ENCODE results near the gene HDAC4.

HDAC4 gene

DNA sequence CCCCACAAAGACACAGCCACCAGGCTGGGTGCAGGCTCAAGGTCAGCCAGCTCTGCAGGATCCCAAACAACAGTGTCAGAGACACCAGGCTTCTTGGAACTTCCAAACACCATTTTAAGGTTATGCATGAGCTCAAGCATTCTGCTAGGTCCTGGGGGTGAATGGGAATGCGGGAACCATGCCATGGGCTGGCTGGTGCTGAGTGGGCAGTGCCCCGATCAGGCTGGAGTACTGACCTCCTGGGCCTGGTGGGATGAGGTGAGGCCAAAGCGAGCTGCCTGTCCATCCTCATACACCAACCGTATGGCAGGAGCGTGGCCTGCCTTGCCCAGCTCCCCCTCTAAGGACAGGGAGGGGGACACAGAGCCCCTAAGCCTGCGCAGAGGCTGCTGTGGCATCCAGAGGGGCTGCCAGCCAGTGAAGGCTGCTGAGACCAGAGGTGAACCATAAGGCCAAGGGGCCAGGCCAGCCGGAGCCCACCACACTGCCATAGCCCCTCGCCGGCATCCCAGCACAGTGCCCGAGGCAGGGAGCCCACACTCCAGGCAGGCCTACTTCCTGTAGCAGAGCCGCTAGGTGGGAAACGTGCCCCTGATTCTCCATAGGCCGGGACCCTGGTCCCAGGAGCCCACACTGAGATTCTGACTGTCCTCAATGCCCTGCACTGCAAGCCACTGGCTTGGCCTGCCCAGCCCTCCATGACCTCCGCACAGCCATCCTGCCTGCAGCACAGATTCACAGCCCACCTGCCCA lies 135.0 kb downstream of the HDAC4 start:
- H3K4me3 ChIP-seq: peak overlapping the region in 2 of 7 experiments; percentile 25 to 31
- H3K27ac ChIP-seq: peak overlapping the region in 20 of 21 experiments; percentile 23 to 93 (median 79)

DNA sequence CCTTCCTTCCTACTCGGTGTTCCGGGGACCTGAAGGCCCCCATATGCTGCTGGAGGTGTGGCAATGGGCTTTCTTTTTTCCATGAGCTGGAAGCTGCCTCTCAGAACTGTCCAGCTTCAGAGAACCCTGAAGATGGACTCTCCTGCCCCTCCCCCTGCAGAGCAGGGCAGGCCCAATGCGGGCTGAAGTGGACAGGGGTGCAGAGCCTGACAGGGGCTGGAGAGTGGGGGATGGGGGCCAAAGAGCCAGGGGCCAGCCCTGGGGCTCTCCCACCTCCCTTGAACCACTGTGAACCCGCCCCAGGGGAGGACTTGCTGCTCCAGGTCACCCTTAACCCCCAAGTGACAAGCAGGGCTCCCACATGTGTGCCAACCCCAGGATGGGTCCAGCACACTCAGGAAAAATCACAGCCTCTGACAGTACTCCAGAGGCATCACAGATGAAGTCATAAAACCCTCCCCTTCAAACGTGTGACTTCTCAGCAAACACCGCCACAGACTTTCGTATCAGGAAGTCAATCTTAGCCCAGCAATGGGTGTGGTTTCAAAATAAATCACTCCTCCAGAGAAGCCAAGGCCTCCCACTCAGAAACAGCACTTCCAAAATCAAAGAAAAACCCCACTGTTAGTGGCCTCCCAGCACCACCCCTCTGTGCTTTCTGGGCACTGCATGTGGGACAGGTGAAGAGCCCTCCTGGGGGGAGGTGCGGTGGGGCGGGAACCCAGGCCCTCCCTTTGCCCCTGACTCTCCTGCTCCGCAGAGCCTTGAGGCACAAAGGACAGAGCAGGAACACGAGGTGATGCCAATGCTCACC lies 135.8 kb downstream of the HDAC4 start:
- peak overlapping the region in 1 of 7 experiments; percentile 25 for H3K4me3 ChIP-seq
- peak overlapping the region in 20 of 21 experiments; percentile 37 to 93 (median 79) for H3K27ac ChIP-seq

DNA sequence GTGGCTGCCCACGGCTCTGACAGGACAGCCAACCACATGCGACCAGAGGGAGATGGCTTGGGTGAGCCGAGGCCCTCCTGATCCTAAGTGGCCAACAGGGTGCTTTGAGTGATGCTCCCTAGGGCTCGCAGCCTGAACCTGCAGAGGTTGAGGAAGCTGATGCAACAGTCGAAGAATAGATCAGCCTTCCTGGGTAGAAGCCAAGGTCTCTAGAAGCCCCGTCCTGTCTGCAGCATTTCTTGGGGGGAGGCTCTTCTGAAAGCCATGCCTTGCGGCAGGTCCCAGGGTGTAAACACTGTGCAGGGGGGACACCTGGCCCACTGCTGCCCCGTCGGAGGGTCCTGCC lies 136.4 kb downstream of the HDAC4 start:
- Histone ChIP-seq H3K27ac (peak overlapping the region in 18 of 21 experiments; percentile 26 to 93 (median 80)), H3K4me3 (no peak overlapping the region)

DNA sequence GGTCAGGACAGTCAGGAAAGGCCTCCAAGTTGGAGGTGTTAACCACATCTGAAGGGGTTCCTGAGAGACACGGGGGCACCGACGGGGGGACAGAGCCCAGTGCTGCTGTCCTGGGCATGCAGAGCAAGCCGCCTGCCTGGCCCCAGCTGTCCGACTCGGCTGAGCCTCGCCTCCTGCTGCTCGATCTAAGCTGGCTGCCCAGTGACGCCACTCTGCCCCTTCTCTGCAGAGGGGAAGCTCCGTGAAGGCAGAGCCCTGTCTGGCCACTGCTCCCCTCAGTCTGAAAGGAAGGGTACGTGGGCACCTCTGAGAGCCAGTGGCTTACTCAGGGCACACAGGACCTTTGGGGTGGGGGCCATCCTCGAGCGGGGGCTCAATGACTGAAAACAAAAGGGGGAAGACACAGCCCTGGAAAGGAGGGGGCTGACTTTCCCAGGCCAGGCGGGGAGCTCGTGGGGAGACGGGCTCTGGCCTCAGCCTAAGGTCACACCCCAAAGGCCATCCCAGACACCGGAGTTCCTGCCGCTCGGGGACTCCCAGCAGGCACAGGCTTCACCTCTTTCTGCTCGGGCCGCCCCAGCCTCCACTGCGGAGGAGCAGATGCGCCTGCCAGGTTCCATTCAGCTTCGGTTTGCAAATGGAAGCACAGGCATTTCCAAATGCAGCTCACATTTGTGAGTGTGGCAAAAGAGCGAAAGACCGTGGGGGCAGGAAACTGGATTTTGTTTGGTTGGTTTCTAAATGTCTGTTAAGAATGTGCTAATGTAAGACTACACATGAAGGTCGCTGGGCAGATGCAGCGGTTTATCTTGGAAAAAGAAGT lies 136.9 kb downstream of the HDAC4 start:
- peak overlapping the region in 11 of 21 experiments; percentile 25 to 93 (median 78) for H3K27ac ChIP-seq
- no peak overlapping the region for H3K4me3 ChIP-seq

DNA sequence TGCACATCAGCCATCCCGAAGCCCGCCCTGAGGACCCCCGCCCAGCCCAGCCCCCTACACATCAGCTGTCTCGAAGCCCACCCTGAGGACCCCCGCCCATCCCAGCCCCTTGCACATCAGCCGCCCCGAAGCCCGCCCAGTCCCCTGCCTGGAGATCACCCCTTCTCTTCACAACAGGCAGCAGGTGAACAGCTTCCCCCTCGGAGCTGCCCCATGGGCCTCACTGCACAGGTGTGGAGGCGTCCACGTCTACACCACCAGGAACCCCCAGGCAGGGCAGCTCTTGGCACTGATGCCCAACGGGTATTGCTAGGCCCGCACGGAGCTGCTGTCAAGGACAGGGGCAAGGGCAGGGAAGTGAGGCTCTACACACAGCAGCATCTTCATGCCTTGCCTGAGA lies 137.6 kb downstream of the HDAC4 start:
- Histone ChIP-seq H3K27ac (peak overlapping the region in 3 of 21 experiments; percentile 76 to 86 (median 78)), H3K4me3 (no peak overlapping the region)

DNA sequence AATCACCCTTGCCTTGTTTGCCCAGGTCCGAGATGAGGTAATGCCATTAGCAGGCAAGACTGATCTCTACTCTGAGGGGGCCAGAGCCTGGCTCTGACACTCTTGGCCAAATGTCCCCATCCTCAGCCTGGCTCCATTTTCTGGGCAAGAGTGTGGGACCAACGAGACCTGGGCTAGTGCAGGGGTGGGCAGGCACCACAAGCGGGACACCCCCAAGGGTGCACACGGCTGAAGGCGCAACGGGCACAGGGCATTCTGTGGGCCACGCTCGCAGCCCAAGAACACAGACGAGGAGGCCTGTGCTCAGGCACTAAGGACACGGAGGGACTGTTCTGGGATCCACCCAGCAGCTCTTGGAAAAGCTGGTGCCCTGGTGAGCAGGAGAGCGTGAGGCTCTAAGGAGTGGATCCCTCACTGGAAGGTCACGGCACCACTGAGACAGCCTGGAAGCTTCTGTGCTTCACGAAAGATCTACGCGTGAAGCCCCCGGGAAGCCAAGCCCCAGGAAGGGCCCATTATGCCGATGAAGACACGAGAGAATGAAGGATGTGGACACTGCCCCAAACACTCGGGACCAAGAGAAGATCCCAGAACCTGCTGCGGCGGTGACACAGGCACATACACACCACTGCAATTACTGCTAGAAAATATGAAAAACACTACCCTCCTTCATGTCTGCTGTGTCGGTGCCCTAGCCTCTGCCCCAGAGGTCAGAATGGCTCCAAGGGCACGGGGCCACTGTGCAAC lies 138.2 kb downstream of the HDAC4 start:
- Histone ChIP-seq H3K27ac (peak overlapping the region in 2 of 21 experiments; percentile 17 to 50), H3K4me3 (no peak overlapping the region)

DNA sequence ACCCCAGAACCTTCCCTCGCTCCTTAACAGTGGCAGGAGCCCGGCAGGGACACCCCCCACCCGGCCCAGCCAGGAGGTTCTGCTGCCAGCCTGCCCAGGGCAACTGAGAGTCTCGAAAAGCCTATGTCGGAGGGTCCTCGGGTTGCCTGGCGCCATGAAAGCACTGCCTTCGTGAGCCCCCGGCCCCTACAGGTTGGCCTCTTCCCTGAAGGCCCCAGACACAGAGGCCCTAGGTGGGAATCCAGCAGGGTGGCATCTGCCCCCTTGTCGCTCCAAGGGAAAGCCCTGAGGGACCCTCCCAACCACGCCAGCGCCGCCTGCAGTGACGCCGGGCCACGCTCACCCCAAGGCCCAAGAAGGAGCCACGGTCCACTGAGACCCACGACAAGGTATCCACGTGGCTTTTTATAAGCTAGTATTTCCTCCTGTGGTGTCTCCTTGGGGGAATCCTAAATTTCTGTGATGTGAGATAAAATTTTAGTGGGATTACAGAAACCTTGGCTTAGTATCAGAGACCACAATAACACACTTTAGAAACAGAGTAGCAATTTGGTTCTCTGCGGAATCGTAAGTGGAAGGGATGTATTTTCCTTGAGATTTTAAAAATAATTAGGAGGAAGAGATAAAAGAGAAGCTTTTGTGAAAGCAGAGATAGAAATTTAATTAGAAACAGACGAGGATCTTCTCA lies 138.9 kb downstream of the HDAC4 start:
- Histone ChIP-seq H3K4me3 (no peak overlapping the region), H3K27ac (peak overlapping the region in 3 of 21 experiments; percentile 17 to 50 (median 41))

DNA sequence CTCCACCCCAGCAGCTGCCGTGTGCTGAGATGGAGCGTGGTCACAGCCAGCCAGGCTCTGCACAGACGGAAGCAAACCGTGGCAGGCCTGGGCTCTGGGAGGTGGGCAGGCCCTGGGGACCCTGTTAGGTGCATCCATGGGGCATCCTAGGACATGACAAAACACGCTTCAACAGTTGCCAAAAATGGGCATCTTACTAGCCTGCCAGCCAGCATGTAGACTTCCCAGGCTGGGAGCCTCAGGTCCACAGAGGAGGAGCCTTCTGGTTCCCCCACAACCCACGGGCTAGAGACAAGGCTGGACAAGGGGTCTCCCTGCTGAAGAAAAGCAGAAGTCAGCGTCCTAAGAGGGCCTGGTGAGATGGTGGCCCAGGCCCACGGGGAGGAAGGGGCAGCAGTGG lies 139.5 kb downstream of the HDAC4 start:
- Histone ChIP-seq H3K4me3 (no peak overlapping the region), H3K27ac (peak overlapping the region in 2 of 21 experiments; percentile 41 to 50)

DNA sequence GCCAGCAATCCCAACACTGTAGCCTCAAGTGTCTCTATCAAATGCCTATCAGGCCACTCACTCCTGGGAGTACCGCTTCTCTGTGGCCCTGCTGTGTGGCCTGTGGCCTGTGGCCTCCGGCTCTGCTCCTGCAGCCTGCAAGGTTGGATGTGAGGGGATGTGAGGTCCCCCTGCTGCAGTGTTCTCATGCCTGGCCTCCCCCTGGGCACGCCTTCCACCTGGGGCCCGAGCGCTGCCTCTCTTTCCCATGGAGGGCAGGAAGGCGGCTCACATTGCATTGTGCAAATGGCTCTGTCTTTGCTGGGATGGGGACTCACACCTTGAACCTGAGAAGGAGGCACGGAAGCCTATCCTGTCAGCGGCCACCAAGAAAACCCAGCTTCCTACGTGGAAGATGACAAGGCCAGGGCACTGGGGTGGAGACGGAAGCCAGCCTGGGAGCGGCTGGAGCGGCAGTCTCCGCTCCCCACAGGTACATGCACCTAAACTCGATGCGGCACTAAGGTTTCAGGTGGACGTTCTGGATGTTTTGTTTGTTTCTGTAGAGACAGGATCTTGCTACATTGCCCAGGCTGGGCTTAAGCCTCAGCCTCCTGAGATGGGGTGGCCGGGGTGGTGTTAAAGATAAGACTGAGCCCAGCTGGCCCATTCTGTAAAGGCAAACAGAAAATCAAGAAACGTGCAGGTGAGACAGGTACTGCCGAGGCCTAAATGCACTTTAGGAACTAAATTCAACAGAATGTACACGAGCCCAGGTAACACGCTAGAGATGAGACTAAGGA lies 140.1 kb downstream of the HDAC4 start:
- no peak overlapping the region for H3K4me3 ChIP-seq
- H3K27ac ChIP-seq: peak overlapping the region in 1 of 21 experiments; percentile 33

DNA sequence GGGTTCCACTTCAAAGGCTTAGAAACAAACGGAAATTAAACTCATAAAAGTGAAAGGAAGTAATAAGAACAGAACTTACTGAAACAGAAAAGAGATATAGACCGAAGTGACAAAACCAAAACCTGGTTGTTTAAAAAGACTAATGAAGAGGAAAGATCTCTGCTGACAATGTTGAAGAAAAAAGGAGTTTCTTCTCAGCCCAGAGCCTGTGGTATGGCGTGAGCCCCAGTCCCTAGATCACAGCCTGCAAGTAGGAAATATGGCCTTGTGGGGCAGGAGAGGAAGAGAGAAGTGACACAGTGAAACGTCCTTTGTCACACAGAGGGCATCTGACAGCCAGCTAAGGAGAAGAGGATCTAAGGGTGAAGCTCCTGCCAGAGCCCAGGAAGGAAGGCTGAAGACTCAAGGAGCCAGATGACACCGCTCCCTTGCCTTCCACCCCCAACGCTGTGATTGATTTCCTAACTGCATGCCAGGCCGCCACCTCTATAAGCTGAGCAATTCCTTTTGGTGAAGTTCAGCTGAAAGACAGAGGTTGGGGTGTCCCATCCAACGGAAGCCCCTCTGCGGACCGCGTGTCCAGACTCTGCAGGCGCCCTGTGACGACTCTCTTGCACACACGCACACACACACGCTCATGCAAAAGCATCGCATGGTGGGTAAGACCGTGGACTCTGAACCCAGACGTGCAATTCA lies 141.1 kb downstream of the HDAC4 start:
- Histone ChIP-seq H3K4me3 (no peak overlapping the region), H3K27ac (peak overlapping the region in 11 of 21 experiments; percentile 1 to 80 (median 53))

DNA sequence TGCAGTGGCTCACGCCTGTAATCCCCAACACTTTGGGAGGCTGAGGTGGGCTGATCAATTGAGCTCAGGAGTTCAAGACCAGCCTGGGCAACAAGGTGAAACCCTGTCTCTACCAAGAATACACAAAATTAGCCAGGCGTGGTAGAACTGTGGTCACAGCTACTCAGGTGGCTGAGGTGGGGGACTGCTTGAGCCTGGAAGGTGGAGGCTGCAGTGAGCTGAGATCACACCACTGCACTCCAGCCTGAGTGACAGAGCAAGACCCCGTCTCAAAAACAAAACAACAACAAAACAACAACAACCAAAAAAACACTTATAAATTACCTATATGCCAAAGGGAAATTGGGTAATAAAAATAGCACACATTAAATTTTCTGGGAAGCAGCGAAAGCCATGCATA lies 141.6 kb downstream of the HDAC4 start:
- peak overlapping the region in 10 of 21 experiments; percentile 1 to 80 (median 58) for H3K27ac ChIP-seq
- no peak overlapping the region for H3K4me3 ChIP-seq

DNA sequence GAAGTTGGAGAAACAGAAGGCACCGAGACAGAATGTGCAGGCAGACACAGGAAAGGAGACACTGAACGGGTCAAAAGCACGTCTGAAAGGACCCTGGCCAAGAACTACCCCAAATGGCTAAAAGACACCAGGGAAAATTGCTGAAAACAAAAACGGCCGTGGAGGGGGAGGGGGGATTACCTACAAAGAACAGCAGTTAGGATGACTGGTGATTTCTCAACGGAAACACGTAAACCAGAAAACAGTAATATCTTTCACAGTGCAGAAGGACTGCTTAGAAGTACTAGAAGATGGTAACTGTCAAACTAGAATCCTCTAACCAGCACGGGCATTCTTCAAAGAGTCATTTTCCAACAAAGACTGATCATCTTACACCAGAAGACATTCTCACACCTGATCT lies 142.6 kb downstream of the HDAC4 start:
- H3K27ac ChIP-seq: peak overlapping the region in 1 of 21 experiments; percentile 80
- H3K4me3 ChIP-seq: no peak overlapping the region

DNA sequence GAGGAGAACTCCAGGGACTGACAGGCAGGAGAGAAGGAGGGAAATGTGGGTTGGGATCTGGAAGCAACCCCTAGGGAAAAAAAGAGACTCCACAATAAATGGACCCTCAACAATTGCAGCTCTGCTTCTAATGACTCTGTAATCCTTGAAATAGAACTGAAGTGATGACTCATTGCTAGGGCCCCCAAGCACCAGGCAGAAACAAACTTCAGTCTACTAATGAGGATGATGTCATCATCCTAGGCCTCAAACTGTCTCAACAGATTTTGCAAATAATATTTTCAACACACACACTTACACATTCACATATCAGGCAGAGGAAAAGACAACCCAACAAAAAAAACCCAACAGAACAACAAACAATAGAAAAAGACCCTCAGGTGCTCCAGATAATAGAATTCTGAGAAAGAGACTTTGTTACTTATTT lies 143.3 kb downstream of the HDAC4 start:
- no peak overlapping the region for H3K4me3 ChIP-seq
- H3K27ac ChIP-seq: no peak overlapping the region

DNA sequence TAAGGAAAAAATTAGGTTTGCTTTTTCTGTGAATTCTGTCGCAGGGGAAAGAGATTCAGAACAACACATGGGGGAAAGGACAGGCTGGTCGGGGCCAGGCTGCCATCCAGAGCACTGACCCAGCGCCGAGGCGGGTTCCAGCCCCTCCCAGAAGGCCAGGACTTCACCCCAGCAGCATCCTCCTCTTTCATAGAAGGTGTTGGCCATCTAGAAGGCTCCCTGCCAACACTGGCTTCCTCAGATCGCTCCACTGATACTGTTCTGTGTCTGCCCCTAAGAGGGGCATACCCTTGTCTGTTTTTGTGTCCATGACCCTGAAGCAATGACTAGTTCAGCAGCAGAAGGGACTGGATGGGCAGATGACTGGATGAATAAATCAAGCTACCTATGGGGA lies 144.5 kb downstream of the HDAC4 start:
- Histone ChIP-seq H3K4me3 (no peak overlapping the region), H3K27ac (peak overlapping the region in 4 of 21 experiments; percentile 17 to 71 (median 31))

DNA sequence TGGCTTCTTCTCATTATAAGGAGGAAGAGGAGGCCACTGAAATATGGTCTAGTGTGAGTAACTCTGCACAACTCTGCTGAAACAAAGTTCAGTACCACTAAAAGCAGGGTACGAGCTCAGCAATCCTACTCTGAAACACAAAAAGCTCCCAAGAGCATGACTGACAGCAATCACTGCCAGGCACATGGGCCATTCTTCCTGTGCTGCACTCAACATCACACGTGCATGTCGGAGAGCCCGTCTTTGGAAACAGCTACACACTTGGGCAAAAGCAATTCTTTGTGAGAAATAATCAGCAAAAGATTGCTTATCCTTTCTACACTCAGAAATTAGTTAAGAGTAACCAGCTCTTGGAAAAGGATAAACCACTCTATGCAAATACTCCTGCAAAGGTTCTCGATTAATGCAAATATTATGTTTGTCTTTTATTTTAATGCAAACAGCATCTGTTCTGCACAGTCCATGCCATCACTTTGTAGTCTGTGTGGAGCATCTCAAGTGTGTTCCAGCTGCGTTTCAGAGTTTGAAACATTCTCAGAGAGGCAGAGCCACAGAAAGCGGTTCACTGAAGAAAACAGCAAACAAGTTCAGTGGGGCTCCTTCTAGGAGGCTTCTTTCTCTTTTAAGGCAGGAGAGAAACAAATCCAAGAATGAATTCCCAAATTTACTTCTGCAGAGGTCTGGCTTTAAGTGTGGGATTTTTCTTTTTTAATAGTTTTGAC lies 145.0 kb downstream of the HDAC4 start:
- no peak overlapping the region for H3K4me3 ChIP-seq
- peak overlapping the region in 4 of 21 experiments; percentile 13 to 71 (median 22) for H3K27ac ChIP-seq

DNA sequence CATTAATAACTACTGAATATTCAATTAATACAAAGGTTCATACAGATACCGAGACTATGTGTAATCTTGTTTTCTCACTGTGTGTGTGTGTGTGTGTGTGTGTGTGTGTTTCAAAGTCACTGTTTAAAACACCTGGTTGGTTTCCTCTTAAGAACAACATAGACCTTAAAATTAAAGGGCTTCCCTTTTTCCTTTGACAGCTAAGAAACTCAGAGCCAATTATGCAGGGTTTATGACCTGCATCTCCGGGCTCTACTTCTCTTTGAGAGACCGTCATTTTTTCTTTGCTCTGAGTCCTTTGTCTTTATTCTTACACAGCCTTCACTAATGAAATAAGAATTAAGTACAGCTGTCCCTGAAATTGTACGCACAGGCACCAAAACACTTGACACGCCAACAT lies 145.6 kb downstream of the HDAC4 start:
- no peak overlapping the region for H3K4me3 ChIP-seq
- H3K27ac ChIP-seq: peak overlapping the region in 1 of 21 experiments; percentile 13

All from skin epidermis (tissue), 12 donors.